HT1080 (cell line): ENCODE data around the gene AIF1. TPM values are rescaled to one million over a fixed set of nuclear protein-coding genes. Genes with fewer than 3 reads are reported as not detected.

Source experiments
- DNase-seq: peaks from one replicate; pipeline ENCODE4 v3.0.0-alpha.2; 2015; ENCODE audit warnings: low read depth
- polyA plus RNA-seq, 2 experiments: library from polyadenylated mRNA; depleted of rRNA; stranded (reverse); fragments of >200 nt; gene quantifications; 2 replicates each; pipeline ENCODE4 v1.2.3, GENCODE V29; 2015
- total RNA-seq: library from RNA; depleted of rRNA; stranded (reverse); fragments of >200 nt; shearing (Covaris generic); gene quantifications from 2 replicates; pipeline ENCODE4 v1.2.3, GENCODE V29; 2014; rRNA removed

The AIF1 gene
- not detected in 2 replicates for total RNA-seq
- not detected in 2 replicates for polyA plus RNA-seq (2015; cell fraction: cytosol; rRNA removed)
- polyA plus RNA-seq (2015; cell fraction: nucleus; rRNA removed), result not detected in 2 replicates

DNA sequence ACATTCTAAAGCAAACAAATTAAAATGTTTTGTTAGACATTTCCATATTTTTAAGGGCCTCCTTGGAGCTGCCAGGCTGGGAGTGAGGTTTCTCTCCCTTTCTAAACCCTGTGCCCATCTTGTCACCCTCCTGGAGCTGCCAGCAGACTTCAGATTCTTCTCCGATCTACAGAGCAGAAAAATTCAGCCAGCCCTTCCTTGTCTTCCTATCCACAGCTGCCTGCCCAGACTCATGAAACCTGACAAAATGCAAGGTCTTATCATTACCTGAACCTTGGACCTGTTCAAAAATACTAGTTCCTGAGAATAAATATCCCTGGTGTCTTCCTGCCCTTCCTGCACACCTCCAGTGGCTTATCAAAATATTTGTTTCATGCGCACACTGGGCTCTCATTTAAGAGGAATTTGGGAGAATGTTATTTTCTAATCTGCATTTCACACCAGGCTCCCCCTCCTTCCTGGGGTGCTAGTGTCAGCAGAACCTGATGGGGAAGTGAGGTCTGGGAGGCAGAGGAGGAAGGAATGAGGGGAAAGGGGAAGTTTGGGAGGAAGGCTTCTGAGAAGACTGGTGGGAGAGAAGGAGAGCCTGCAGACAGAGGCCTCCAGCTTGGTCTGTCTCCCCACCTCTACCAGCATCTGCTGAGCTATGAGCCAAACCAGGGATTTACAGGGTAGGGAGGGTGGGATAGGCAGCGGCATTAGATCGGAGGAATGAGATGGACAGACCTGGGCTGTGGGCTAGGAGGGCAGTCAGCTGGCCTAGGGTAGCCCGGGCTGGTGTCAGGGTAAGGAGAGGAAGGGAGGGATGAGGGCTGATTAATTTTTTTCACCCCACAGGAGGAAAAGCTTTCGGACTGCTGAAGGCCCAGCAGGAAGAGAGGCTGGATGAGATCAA is at the start of gene AIF1:
TSS of gene AIF1 (plus strand) at position 551 of the 895 bp plus-strand sequence. CDS start at position 647, 96 bp downstream.
- DNase-seq, result no peak

DNA sequence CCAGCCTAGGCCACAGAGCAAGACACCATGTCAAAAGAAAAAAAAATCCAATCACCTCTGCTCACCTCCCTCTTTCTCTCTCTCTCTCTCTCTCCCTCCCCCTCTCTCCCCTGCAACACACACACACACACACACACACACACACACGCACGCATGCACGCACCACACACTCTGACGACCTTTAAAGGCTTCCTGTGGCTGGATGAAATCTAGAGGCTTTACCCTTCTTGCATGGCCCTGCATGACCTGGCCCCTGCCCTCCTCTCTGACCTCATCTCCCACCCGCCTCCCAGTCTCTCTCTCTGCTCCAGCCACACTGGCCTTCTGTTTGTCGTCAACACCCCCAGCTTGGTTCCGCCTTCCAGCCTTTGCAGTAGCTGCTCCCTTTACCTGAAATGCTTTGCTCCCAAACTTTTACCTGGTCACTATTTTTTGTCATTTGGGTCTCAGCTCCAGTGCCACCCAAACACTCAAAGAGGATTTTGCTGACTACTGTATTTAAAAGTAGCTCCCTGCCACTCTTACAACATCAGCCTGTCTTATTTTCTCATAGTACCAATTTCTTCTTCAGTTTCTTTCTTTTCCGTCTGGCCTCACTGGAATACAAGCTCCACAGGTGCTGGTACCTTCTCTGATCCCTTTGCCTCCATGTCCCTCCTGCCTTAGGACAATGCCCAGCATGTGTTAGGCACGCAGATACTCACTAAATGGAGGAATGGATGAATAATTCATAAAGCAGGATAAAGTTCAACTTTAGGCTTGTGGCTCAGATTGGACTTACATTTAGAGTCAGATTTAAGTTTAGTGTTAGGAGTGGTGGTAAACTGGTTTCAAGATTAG is 47.3 kb upstream of the AIF1 start:
- DNase-seq, result no peak

DNA sequence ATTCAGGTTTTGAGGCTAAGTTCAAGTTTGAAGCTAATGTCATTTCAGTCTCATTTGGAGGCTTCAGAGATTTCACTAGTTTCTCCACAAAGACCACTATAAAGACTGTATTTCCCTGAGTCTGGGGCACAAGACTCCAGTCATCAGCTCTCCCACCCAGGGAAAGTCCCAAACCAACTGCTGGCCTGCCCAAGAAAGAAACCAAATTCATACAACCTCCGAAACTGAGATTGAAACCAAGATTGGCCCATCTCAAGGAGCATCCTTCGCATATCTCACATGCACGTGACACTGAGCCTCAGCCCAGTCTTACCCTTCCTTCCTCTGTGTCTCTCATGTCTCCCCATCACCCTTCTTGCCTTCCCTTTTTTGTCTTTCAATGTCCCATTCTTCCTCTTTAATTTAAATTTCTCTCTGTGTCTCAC is 46.5 kb upstream of the AIF1 start:
- DNase-seq, result no peak

DNA sequence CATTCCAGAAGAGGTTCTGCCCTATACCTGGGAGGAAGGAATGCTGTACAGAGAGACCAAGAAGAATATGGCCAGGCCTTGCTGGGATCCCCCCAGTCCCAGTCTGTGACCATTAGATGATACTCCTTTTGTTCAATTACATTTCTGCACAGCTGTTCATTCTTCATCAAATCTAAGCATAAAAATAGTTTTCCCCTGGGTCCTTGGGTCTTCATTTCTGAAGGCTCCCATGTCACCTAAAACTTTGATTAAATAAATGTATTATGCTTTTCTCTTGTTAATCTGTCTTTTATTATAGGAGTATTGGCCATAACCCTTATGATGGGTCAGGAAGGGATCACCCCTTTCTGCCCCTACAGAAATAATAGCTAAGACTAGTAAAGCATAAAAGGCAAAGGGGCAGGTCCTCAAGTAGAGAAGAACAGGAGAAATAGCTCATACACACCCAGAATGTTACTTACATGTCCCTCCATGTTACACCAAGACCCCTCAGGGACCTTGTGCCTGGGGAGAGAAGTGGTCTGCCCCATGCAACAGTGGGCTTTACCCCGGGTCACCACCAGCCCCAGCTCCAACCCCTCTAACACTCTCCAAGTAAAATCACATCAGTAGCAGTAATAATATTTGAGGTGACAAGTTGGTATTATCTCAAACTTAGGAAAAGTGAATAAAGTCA is 45.0 kb upstream of the AIF1 start:
- DNase-seq, result no peak

DNA sequence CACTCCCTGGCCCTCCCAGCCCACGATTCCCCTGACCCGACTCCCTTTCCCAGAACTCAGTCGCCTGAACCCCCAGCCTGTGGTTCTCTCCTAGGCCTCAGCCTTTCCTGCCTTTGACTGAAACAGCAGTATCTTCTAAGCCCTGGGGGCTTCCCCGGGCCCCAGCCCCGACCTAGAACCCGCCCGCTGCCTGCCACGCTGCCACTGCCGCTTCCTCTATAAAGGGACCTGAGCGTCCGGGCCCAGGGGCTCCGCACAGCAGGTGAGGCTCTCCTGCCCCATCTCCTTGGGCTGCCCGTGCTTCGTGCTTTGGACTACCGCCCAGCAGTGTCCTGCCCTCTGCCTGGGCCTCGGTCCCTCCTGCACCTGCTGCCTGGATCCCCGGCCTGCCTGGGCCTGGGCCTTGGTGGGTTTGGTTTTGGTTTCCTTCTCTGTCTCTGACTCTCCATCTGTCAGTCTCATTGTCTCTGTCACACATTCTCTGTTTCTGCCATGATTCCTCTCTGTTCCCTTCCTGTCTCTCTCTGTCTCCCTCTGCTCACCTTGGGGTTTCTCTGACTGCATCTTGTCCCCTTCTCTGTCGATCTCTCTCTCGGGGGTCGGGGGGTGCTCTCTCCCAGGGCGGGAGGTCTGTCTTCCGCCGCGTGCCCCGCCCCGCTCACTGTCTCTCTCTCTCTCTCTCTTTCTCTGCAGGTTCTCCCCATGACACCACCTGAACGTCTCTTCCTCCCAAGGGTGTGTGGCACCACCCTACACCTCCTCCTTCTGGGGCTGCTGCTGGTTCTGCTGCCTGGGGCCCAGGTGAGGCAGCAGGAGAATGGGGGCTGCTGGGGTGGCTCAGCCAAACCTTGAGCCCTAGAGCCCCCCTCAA is 42.8 kb upstream of the AIF1 start, which contains the start of gene LTA:
TSS of gene LTA (plus strand) at position 249 of the 871 bp plus-strand sequence. CDS start at position 703, 454 bp downstream.
- no peak for DNase-seq

DNA sequence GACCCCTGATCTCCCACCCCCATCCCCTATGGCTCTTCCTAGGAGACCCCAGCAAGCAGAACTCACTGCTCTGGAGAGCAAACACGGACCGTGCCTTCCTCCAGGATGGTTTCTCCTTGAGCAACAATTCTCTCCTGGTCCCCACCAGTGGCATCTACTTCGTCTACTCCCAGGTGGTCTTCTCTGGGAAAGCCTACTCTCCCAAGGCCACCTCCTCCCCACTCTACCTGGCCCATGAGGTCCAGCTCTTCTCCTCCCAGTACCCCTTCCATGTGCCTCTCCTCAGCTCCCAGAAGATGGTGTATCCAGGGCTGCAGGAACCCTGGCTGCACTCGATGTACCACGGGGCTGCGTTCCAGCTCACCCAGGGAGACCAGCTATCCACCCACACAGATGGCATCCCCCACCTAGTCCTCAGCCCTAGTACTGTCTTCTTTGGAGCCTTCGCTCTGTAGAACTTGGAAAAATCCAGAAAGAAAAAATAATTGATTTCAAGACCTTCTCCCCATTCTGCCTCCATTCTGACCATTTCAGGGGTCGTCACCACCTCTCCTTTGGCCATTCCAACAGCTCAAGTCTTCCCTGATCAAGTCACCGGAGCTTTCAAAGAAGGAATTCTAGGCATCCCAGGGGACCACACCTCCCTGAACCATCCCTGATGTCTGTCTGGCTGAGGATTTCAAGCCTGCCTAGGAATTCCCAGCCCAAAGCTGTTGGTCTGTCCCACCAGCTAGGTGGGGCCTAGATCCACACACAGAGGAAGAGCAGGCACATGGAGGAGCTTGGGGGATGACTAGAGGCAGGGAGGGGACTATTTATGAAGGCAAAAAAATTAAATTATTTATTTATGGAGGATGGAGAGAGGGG is 41.6 kb upstream of the AIF1 start:
- DNase-seq, result no peak

DNA sequence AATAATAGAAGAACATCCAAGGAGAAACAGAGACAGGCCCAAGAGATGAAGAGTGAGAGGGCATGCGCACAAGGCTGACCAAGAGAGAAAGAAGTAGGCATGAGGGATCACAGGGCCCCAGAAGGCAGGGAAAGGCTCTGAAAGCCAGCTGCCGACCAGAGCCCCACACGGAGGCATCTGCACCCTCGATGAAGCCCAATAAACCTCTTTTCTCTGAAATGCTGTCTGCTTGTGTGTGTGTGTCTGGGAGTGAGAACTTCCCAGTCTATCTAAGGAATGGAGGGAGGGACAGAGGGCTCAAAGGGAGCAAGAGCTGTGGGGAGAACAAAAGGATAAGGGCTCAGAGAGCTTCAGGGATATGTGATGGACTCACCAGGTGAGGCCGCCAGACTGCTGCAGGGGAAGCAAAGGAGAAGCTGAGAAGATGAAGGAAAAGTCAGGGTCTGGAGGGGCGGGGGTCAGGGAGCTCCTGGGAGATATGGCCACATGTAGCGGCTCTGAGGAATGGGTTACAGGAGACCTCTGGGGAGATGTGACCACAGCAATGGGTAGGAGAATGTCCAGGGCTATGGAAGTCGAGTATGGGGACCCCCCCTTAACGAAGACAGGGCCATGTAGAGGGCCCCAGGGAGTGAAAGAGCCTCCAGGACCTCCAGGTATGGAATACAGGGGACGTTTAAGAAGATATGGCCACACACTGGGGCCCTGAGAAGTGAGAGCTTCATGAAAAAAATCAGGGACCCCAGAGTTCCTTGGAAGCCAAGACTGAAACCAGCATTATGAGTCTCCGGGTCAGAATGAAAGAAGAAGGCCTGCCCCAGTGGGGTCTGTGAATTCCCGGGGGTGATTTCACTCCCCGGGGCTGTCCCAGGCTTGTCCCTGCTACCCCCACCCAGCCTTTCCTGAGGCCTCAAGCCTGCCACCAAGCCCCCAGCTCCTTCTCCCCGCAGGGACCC is 40.6 kb upstream of the AIF1 start:
- DNase-seq, result no peak

DNA sequence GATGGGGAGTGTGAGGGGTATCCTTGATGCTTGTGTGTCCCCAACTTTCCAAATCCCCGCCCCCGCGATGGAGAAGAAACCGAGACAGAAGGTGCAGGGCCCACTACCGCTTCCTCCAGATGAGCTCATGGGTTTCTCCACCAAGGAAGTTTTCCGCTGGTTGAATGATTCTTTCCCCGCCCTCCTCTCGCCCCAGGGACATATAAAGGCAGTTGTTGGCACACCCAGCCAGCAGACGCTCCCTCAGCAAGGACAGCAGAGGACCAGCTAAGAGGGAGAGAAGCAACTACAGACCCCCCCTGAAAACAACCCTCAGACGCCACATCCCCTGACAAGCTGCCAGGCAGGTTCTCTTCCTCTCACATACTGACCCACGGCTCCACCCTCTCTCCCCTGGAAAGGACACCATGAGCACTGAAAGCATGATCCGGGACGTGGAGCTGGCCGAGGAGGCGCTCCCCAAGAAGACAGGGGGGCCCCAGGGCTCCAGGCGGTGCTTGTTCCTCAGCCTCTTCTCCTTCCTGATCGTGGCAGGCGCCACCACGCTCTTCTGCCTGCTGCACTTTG is 39.6 kb upstream of the AIF1 start, which contains the start of gene TNF:
TSS of gene TNF (plus strand) at position 231 of the 567 bp plus-strand sequence. CDS start at position 408, 177 bp downstream.
- no peak for DNase-seq

DNA sequence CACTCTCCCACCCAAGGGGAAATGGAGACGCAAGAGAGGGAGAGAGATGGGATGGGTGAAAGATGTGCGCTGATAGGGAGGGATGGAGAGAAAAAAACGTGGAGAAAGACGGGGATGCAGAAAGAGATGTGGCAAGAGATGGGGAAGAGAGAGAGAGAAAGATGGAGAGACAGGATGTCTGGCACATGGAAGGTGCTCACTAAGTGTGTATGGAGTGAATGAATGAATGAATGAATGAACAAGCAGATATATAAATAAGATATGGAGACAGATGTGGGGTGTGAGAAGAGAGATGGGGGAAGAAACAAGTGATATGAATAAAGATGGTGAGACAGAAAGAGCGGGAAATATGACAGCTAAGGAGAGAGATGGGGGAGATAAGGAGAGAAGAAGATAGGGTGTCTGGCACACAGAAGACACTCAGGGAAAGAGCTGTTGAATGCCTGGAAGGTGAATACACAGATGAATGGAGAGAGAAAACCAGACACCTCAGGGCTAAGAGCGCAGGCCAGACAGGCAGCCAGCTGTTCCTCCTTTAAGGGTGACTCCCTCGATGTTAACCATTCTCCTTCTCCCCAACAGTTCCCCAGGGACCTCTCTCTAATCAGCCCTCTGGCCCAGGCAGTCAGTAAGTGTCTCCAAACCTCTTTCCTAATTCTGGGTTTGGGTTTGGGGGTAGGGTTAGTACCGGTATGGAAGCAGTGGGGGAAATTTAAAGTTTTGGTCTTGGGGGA is 38.9 kb upstream of the AIF1 start:
- DNase-seq, result no peak

DNA sequence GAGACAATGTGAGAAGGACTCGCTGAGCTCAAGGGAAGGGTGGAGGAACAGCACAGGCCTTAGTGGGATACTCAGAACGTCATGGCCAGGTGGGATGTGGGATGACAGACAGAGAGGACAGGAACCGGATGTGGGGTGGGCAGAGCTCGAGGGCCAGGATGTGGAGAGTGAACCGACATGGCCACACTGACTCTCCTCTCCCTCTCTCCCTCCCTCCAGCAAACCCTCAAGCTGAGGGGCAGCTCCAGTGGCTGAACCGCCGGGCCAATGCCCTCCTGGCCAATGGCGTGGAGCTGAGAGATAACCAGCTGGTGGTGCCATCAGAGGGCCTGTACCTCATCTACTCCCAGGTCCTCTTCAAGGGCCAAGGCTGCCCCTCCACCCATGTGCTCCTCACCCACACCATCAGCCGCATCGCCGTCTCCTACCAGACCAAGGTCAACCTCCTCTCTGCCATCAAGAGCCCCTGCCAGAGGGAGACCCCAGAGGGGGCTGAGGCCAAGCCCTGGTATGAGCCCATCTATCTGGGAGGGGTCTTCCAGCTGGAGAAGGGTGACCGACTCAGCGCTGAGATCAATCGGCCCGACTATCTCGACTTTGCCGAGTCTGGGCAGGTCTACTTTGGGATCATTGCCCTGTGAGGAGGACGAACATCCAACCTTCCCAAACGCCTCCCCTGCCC is 38.0 kb upstream of the AIF1 start:
- DNase-seq, result peak; percentile 29

DNA sequence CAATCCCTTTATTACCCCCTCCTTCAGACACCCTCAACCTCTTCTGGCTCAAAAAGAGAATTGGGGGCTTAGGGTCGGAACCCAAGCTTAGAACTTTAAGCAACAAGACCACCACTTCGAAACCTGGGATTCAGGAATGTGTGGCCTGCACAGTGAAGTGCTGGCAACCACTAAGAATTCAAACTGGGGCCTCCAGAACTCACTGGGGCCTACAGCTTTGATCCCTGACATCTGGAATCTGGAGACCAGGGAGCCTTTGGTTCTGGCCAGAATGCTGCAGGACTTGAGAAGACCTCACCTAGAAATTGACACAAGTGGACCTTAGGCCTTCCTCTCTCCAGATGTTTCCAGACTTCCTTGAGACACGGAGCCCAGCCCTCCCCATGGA is 37.5 kb upstream of the AIF1 start:
- DNase-seq, result no peak

DNA sequence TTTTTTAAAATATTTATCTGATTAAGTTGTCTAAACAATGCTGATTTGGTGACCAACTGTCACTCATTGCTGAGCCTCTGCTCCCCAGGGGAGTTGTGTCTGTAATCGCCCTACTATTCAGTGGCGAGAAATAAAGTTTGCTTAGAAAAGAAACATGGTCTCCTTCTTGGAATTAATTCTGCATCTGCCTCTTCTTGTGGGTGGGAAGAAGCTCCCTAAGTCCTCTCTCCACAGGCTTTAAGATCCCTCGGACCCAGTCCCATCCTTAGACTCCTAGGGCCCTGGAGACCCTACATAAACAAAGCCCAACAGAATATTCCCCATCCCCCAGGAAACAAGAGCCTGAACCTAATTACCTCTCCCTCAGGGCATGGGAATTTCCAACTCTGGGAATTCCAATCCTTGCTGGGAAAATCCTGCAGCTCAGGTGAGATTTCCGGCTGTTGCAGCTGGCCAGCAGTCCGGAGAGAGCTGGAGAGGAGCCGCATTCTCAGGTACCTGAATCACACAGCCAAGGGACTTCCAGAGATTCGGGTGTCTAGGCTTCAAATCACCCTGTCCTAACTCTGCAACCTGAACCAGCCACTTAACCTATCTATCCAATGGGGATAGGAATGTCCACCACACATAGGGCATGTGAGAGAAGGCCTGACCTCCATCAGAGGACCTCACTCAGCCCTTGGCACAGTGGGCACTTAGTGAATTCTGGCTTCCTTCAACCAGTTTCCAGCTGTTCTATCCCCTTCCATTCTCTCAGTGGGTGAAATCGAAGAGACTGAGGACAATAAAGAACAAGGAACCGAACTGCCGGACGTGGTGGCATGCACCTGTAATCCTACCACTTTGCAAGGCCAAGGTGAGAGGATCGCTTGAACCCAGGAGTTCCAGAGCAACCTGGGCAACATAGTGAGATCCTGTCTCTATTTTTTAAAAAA is 36.6 kb upstream of the AIF1 start:
- no peak for DNase-seq

DNA sequence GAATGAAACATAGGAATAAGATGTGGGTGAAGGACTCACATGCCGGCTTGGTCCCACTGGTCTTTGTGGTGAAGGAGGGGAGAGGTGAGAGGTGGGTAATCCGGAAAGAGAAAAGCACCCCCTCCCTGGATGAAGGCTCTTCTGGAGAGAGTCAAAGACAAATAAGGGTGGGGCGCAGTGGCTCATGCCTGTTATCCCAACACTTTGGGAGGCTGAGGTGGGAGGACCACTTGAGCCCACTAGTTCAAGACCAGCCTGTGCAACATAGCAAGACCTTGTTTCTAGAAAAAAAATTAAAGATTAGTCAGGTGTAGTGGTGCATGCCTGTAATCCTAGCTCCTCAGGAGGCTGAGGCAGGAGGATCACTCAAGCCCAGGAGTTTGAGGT is 35.9 kb upstream of the AIF1 start:
- DNase-seq, result no peak

DNA sequence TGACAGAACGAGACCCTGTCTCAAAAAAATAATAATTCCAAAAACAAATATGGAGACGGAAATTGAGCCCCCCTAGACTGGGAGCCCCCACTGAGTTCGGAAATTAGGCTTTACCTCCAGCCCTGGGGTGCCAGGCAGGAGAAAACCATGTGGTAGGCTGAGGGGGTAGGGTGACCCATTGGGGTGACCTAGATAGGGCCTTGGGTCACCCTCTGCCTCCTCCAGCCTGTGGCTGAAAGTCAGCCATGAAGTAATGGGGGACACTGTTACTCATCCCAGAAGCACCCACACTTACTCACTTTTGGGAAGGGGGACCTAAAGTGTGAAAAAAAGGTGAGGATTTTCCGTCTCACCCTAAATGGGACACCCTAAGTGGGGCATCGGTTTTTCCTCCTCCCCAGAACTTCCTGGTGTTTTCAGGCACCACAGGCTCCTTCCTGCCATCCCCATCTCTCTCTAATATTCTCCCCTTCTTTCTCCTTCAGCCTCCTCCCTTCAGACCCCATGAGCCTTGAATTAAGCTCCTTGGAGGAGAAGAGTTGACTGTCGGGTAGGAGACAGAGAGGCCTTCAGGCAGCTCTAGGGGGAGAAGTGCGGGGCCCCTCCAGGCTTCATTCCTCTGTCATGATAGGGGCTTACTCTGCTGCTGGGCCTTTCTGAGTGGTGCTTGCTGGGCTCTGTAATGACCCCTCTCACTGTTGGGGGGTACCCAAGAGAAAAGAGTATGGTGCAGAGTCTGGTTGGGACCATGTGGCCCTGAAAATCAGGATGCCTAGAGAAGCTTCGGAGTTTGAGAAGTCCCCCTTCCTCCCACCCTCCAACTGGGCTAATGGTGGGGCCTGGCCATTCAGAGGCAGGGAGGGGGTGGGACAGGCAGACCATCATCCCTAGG is 35.2 kb upstream of the AIF1 start:
- DNase-seq, result no peak
